ENCODE results near the gene KRTAP4-5.
A peak's percentile ranks its signal among the peaks of the same experiment; 100 is the strongest.
"Not testable (repeated sequence)": the region's sequence is repeated elsewhere in the genome, so short reads cannot be mapped to it uniquely, and the experiment has no call there.

KRTAP4-5 gene

GRCh38 chr17:41126412-41126811 lies 23.2 kb downstream of the KRTAP4-5 start:
- Mint-ChIP-seq H3K4me3 (no peak overlapping the region), H3K4me1 (peaks cover 68% of the 10 kb centered on the region), H3K27me3 (no peaks in the 10 kb centered on the region), H3K9me3 (peaks cover 0 to 3% of the 10 kb centered on the region in 2 donors), H3K27ac (no peak overlapping the region)
- ATAC-seq (no peak), DNase-seq (no peak)

- no peak for DNase-seq
- Mint-ChIP-seq H3K4me3 (no peak overlapping the region), H3K27ac (no peak overlapping the region), H3K9me3 (peaks cover 0 to 7% of the 10 kb centered on the region in 2 donors), H3K4me1 (peaks cover 65% of the 10 kb centered on the region), H3K27me3 (no peaks in the 10 kb centered on the region)
- ATAC-seq: no peak
Measured at GRCh38 chr17:41125064-41125463, 24.6 kb downstream of the KRTAP4-5 start.

GRCh38 chr17:41123991-41124371 lies 25.6 kb downstream of the KRTAP4-5 start, which contains the start of gene KRTAP4-12:
Gene KRTAP4-12, minus strand, starts transcription at chr17:41124182. Its CDS starts 60 bp downstream, at chr17:41124122.
- peaks cover 62% of the 10 kb centered on the region for H3K4me1 Mint-ChIP-seq
- H3K27me3 Mint-ChIP-seq, ATAC-seq, DNase-seq, H3K9me3 Mint-ChIP-seq: not testable (repeated sequence)
- peak within 1 kb of the TSS in 1 of 2 donors; percentile 76 for H3K27ac Mint-ChIP-seq
- peak within 1 kb of the TSS; percentile 72 for H3K4me3 Mint-ChIP-seq

DNA sequence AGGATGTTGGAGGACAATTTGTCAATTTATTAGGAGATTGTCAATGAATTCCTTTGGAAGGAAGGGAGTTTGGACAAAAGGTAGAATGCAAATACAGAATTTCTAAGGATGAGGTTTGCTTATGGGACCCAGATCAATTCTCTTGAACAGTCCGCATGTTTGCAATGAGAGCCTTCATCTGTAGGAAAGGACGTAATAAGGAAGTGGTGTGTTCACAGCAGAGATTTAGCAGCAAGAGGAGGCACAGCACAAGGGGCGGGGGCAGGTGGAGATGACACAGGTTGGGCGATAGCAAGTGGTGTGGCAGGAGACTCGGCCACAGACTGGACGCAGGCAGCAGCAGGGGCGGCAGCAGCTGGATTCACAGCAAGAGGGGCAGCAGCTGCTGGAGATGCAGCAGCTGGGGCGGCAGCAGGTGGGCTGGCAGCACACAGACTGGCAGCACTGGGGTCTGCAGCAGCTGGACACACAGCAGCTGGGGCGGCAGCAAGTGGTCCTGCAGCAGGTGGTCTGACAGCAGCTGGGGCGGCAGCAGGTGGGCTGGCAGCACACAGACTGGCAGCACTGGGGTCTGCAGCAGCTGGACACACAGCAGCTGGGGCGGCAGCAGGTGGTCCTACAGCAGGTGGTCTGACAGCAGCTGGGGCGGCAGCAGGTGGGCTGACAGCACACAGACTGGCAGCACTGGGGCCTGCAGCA lies 26.2 kb downstream of the KRTAP4-5 start:
- DNase-seq, H3K27me3 Mint-ChIP-seq, H3K9me3 Mint-ChIP-seq, ATAC-seq: not testable (repeated sequence)
- Mint-ChIP-seq H3K27ac (peak overlapping the region in 1 of 2 donors; percentile 76), H3K4me1 (peaks cover 61% of the 10 kb centered on the region), H3K4me3 (peak overlapping the region; percentile 72)

GRCh38 chr17:41121742-41122141 lies 27.9 kb downstream of the KRTAP4-5 start:
- peaks cover 0 to 7% of the 10 kb centered on the region in 2 donors for H3K9me3 Mint-ChIP-seq
- DNase-seq: no peak
- H3K4me1 Mint-ChIP-seq: peaks cover 59% of the 10 kb centered on the region
- no peak for ATAC-seq
- no peak overlapping the region for H3K4me3 Mint-ChIP-seq
- no peaks in the 10 kb centered on the region for H3K27me3 Mint-ChIP-seq
- no peak overlapping the region for H3K27ac Mint-ChIP-seq

DNA sequence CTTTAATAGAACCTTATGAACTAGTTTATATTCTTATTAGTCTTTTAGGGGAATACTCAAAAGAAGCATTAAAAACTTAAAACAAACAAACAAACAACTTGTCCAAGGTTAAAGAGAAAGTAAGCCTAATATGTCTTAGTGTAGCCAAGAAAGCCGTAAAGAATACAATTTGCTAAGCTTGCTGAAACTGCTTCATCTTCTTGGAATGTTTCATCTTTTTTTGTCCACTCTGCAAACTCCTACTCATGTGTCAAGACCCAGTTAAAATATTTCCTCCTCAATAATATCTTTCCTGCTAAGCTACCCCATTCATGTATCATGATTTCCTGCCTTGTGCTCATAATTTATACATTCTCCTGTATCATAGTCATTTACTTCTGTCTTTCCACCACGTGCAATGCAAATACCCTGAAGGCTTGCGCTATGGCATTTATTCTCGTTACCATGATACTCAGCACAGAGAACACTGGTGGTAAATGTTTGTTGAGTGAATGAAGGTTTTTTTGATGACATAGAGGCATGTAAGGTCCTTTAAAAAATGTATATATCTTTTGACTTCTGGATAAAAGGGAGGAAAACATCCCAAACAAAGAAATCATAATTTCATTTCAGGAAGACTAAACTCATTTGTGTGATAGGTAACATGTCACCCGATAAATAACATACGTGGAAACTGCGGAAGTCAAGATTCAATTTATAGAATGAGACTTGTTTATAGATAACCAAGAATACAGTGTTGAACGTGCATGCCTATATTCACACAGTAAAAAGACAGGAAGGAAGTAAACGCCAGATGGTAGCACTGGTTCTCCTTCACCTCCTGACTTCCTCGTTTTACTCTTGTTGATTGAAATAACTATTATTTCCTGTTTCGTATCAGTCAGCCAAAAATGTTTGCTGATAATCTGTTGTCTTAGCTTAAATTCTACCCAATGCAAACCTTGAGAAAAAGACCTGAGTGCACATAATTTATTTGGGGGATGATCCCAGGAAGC lies 29.6 kb downstream of the KRTAP4-5 start:
- Mint-ChIP-seq H3K4me1 (peaks cover 48% of the 10 kb centered on the region), H3K4me3 (peak overlapping the region; percentile 29 to 60), H3K27ac (peak overlapping the region; percentile 89 to 91)
- DNase-seq, H3K9me3 Mint-ChIP-seq, H3K27me3 Mint-ChIP-seq: not testable (repeated sequence)
- ATAC-seq: peak; percentile 45

GRCh38 chr17:41118721-41119120 lies 30.9 kb downstream of the KRTAP4-5 start:
- DNase-seq (no peak), ATAC-seq (no peak)
- Mint-ChIP-seq H3K4me1 (peaks cover 35% of the 10 kb centered on the region), H3K4me3 (no peak overlapping the region), H3K27me3 (no peaks in the 10 kb centered on the region), H3K27ac (no peak overlapping the region), H3K9me3 (peaks cover 0 to 7% of the 10 kb centered on the region in 2 donors)

DNA sequence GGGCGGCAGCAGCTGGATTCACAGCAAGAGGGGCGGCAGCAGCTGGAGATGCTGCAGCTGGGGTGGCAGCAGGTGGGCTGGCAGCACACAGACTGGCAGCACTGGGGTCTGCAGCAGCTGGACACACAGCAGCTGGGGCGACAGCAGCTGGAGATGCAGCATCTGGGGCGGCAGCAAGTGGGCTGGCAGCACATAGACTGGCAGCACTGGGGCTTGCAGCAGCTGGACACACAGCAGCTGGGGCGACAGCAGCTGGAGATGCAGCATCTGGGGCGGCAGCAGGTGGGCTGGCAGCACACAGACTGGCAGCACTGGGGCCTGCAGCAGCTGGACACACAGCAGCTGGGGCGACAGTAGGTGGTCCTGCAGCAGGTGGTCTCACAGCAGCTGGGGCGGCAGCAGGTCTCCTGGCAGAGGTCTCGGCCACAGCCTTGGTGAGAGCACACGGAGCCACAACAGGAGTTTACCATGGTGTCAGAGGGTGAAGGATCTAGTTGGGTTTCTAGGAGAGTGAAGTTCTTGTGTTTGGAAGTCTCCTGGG lies 31.7 kb downstream of the KRTAP4-5 start, which contains the start of gene KRTAP4-11:
Gene KRTAP4-11, minus strand, starts transcription at position 528 of the 541 bp plus-strand sequence. Its CDS starts 58 bp downstream, at position 470.
- ATAC-seq, H3K4me3 Mint-ChIP-seq, H3K27ac Mint-ChIP-seq, H3K9me3 Mint-ChIP-seq, DNase-seq, H3K27me3 Mint-ChIP-seq: not testable (repeated sequence)
- H3K4me1 Mint-ChIP-seq: peaks cover 27% of the 10 kb centered on the region

- peaks cover 0 to 6% of the 10 kb centered on the region in 2 donors for H3K9me3 Mint-ChIP-seq
- H3K27ac Mint-ChIP-seq: no peak overlapping the region
Measured at GRCh38 chr17:41116297-41116696, 33.3 kb downstream of the KRTAP4-5 start.

GRCh38 chr17:41111151-41111885 lies 38.3 kb downstream of the KRTAP4-5 start:
- H3K27me3 Mint-ChIP-seq: no peaks in the 10 kb centered on the region
- H3K4me1 Mint-ChIP-seq: peaks cover 19% of the 10 kb centered on the region
- H3K4me3 Mint-ChIP-seq: no peak overlapping the region
- H3K27ac Mint-ChIP-seq: no peak overlapping the region
- ATAC-seq (no peak), DNase-seq (no peak)
- peaks cover 0 to 12% of the 10 kb centered on the region in 2 donors for H3K9me3 Mint-ChIP-seq

More at GRCh38 chr17:41116297-41116696, 33.3 kb downstream of the KRTAP4-5 start:
- ATAC-seq (no peak), DNase-seq (no peak)
- H3K4me3 Mint-ChIP-seq: no peak overlapping the region
- no peaks in the 10 kb centered on the region for H3K27me3 Mint-ChIP-seq
- peaks cover 25% of the 10 kb centered on the region for H3K4me1 Mint-ChIP-seq

GRCh38 chr17:41108728-41109386 lies 40.8 kb downstream of the KRTAP4-5 start:
- Mint-ChIP-seq H3K4me3 (peak overlapping the region in 1 of 2 donors; percentile 22), H3K9me3 (peaks cover 0 to 12% of the 10 kb centered on the region in 2 donors), H3K4me1 (peaks cover 18% of the 10 kb centered on the region)
- not testable (repeated sequence) for H3K27ac Mint-ChIP-seq, DNase-seq, H3K27me3 Mint-ChIP-seq, ATAC-seq

GRCh38 chr17:41107941-41108450 lies 41.6 kb downstream of the KRTAP4-5 start:
- Mint-ChIP-seq H3K4me1 (peaks cover 18% of the 10 kb centered on the region), H3K9me3 (peaks cover 0 to 12% of the 10 kb centered on the region in 2 donors), H3K27me3 (no peaks in the 10 kb centered on the region), H3K27ac (no peak overlapping the region), H3K4me3 (no peak overlapping the region)
- DNase-seq (no peak), ATAC-seq (no peak)

DNA sequence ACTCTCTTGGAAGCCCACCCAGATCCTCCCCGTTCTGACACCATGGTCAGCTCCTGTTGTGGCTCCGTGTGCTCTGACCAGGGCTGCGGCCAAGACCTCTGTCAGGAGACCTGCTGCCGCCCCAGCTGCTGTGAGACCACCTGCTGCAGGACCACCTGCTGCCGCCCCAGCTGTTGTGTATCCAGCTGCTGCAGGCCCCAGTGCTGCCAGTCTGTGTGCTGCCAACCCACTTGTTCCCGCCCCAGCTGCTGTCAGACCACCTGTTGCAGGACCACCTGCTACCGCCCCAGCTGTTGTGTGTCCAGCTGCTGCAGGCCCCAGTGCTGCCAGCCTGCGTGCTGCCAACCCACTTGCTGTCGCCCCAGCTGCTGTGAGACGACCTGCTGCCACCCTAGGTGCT lies 44.3 kb downstream of the KRTAP4-5 start, which contains the start of gene KRTAP4-9:
Gene KRTAP4-9, plus strand, starts transcription at position 43 of the 400 bp plus-strand sequence. Its CDS starts 0 bp downstream, at position 43.
- DNase-seq, ATAC-seq, H3K27me3 Mint-ChIP-seq, H3K4me3 Mint-ChIP-seq, H3K9me3 Mint-ChIP-seq, H3K27ac Mint-ChIP-seq: not testable (repeated sequence)
- peaks cover 19% of the 10 kb centered on the region for H3K4me1 Mint-ChIP-seq
